ENCODE data around the gene PI4K2A. TPM values are rescaled to one million over a fixed set of nuclear protein-coding genes. Genes with fewer than 3 reads are reported as not detected.
"Not testable (repeated sequence)": the region's sequence is repeated elsewhere in the genome, so short reads cannot be mapped to it uniquely, and the experiment has no call there.

Gene PI4K2A
- polyA plus RNA-seq, 1 donor = 37.4 TPM

- Histone ChIP-seq H3K27ac (ENCODE audit: low read length) (no peak overlapping the region), H3K9me3 (ENCODE audit: control insufficient read depth, low read depth, low read length) (no peaks in the 10 kb centered on the region), H3K36me3 (ENCODE audit: control insufficient read depth, insufficient read depth, low read length) (no peaks in the 10 kb centered on the region), H3K4me1 (ENCODE audit: control insufficient read depth, insufficient read depth, low read length) (no peaks in the 10 kb centered on the region), H3K4me3 (ENCODE audit: low read length) (no peak overlapping the region), H3K27me3 (ENCODE audit: control insufficient read depth, insufficient read depth, low read length) (no peaks in the 10 kb centered on the region)
- no peak for DNase-seq
- WGBS (ENCODE audit: insufficient coverage, low lambda C conversion rate) = no CpG with 5 or more reads among the region's 5 CpGs
These were observed 11.2 kb upstream of the PI4K2A start for GRCh38 chr10:97629289-97629688.

- H3K27me3 ChIP-seq (ENCODE audit: control insufficient read depth, insufficient read depth, low read length) = no peaks in the 10 kb centered on the region
- H3K36me3 ChIP-seq (ENCODE audit: control insufficient read depth, insufficient read depth, low read length) = no peaks in the 10 kb centered on the region
- no peak for DNase-seq
- H3K4me3 ChIP-seq (ENCODE audit: low read length) = no peak overlapping the region
- H3K9me3 ChIP-seq (ENCODE audit: control insufficient read depth, low read depth, low read length) = no peaks in the 10 kb centered on the region
- H3K4me1 ChIP-seq (ENCODE audit: control insufficient read depth, insufficient read depth, low read length) = no peaks in the 10 kb centered on the region
- H3K27ac ChIP-seq (ENCODE audit: low read length) = no peak overlapping the region
These were observed 9.4 kb upstream of the PI4K2A start for GRCh38 chr10:97631098-97631497.

GRCh38 chr10:97632949-97633884 is 7.3 kb upstream of the PI4K2A start, which contains the start of gene MORN4:
Gene MORN4 (minus strand): TSS chr10:97633500. CDS start chr10:97619653, 13,847 bp downstream.
- WGBS (ENCODE audit: insufficient coverage, low lambda C conversion rate) = no CpG with 5 or more reads among the region's 62 CpGs

DNA sequence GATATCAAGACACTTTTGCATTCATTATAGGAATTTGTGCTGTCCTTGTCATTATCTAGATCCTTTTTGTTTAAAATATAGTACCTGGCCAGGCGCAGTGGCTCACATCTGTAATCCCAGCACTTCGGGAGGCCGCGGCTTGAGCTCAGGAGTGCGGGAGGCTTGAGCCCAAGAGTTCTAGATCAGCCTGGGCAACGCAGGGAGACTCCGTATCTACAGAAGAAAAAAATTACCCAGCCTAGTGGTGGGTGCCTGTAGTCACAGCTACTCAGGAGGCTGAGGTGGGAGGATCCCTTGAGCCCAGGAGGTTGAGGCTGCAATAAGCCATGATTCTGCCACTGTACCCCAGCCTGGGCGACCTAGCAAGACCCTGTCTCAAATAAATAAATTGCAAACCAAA is 6.5 kb upstream of the PI4K2A start:
- Histone ChIP-seq H3K27me3 (ENCODE audit: control insufficient read depth, insufficient read depth, low read length) (no peaks in the 10 kb centered on the region), H3K9me3 (ENCODE audit: control insufficient read depth, low read depth, low read length) (no peaks in the 10 kb centered on the region), H3K4me3 (ENCODE audit: low read length) (peak overlapping the region; percentile 78), H3K36me3 (ENCODE audit: control insufficient read depth, insufficient read depth, low read length) (no peaks in the 10 kb centered on the region), H3K4me1 (ENCODE audit: control insufficient read depth, insufficient read depth, low read length) (no peaks in the 10 kb centered on the region), H3K27ac (ENCODE audit: low read length) (no peak overlapping the region)
- WGBS (ENCODE audit: insufficient coverage, low lambda C conversion rate) = no CpG with 5 or more reads among the region's 8 CpGs
- DNase-seq = no peak

More at GRCh38 chr10:97632949-97633884, 7.3 kb upstream of the PI4K2A start, which contains the start of gene MORN4:
- H3K9me3 ChIP-seq (ENCODE audit: control insufficient read depth, low read depth, low read length) = no peaks in the 10 kb centered on the region
- H3K27ac ChIP-seq (ENCODE audit: low read length) = peak within 1 kb of the TSS; percentile 20
- H3K27me3 ChIP-seq (ENCODE audit: control insufficient read depth, insufficient read depth, low read length) = no peaks in the 10 kb centered on the region
- H3K4me3 ChIP-seq (ENCODE audit: low read length) = peak within 1 kb of the TSS; percentile 78
- no peaks in the 10 kb centered on the region for H3K4me1 ChIP-seq (ENCODE audit: control insufficient read depth, insufficient read depth, low read length)
- peak; percentile 88 to 95 for DNase-seq
- H3K36me3 ChIP-seq (ENCODE audit: control insufficient read depth, insufficient read depth, low read length) = no peaks in the 10 kb centered on the region

GRCh38 chr10:97635577-97635976 is 4.9 kb upstream of the PI4K2A start:
- WGBS (ENCODE audit: insufficient coverage, low lambda C conversion rate) = 100% methylated on average over 1 of the region's 1 CpG

GRCh38 chr10:97639090-97639489 is 1.4 kb upstream of the PI4K2A start:
- H3K9me3 ChIP-seq (ENCODE audit: control insufficient read depth, low read depth, low read length); H3K27ac ChIP-seq (ENCODE audit: low read length); DNase-seq; H3K4me1 ChIP-seq (ENCODE audit: control insufficient read depth, insufficient read depth, low read length); H3K27me3 ChIP-seq (ENCODE audit: control insufficient read depth, insufficient read depth, low read length); H3K4me3 ChIP-seq (ENCODE audit: low read length); H3K36me3 ChIP-seq (ENCODE audit: control insufficient read depth, insufficient read depth, low read length): not testable (repeated sequence)
- whole genome bisulfite sequencing (ENCODE audit: insufficient coverage, low lambda C conversion rate) = 100% methylated on average over 1 of the region's 3 CpGs

More at GRCh38 chr10:97635577-97635976, 4.9 kb upstream of the PI4K2A start:
- Histone ChIP-seq H3K27ac (ENCODE audit: low read length) (no peak overlapping the region), H3K4me3 (ENCODE audit: low read length) (no peak overlapping the region), H3K36me3 (ENCODE audit: control insufficient read depth, insufficient read depth, low read length) (no peaks in the 10 kb centered on the region), H3K9me3 (ENCODE audit: control insufficient read depth, low read depth, low read length) (no peaks in the 10 kb centered on the region), H3K27me3 (ENCODE audit: control insufficient read depth, insufficient read depth, low read length) (no peaks in the 10 kb centered on the region), H3K4me1 (ENCODE audit: control insufficient read depth, insufficient read depth, low read length) (no peaks in the 10 kb centered on the region)
- no peak for DNase-seq

DNA sequence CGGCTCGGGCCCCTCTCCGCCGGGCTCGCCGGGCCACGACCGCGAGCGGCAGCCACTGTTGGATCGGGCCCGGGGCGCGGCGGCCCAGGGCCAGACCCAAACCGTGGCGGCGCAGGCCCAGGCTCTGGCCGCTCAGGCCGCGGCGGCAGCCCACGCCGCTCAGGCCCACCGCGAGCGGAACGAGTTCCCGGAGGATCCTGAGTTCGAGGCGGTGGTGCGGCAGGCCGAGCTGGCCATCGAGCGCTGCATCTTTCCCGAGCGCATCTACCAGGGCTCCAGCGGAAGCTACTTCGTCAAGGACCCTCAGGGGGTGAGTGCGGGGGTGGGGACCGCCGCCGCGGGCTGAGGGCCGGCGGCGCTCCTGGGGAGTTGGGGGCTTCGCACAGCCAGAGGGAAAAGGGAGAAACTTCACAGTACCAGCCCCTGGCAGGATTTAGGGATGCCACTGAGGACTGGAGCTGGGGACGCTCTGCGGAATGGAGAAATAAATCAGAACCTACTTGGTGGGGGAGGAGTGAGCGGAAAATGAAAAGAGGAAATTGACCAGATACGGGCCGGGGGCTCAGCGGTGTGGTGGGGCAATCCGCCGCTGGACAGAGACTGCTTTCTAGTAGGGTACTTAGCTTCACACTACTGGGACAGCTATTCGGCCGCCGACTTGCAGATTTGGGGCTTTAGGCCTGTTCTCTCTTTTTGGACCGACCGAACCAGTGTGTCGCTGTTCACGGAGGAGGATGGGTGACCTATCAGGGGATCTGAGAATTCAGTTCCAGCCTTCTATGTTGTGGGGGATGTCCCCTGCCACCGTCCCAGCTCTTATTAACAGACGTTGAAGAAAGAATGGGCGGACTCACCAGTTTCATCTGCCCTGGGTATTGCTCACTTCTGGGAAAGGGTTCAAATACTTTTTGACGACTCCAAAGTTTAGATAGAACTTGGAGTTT is 669 bp downstream of the PI4K2A start:
- Histone ChIP-seq H3K27ac (ENCODE audit: low read length) (peak overlapping the region; percentile 49), H3K9me3 (ENCODE audit: control insufficient read depth, low read depth, low read length) (no peaks in the 10 kb centered on the region), H3K4me3 (ENCODE audit: low read length) (peak overlapping the region; percentile 64), H3K27me3 (ENCODE audit: control insufficient read depth, insufficient read depth, low read length) (no peaks in the 10 kb centered on the region), H3K36me3 (ENCODE audit: control insufficient read depth, insufficient read depth, low read length) (peaks cover 19% of the 10 kb centered on the region), H3K4me1 (ENCODE audit: control insufficient read depth, insufficient read depth, low read length) (peaks cover 5% of the 10 kb centered on the region)
- 0% methylated on average over 2 of the region's 67 CpGs for WGBS (ENCODE audit: insufficient coverage, low lambda C conversion rate)
- DNase-seq = peak in 1 of 2 donors; percentile 49

GRCh38 chr10:97642471-97643159 is 2.1 kb downstream of the PI4K2A start:
- DNase-seq; H3K4me1 ChIP-seq (ENCODE audit: control insufficient read depth, insufficient read depth, low read length); H3K4me3 ChIP-seq (ENCODE audit: low read length); H3K27ac ChIP-seq (ENCODE audit: low read length); H3K9me3 ChIP-seq (ENCODE audit: control insufficient read depth, low read depth, low read length); H3K27me3 ChIP-seq (ENCODE audit: control insufficient read depth, insufficient read depth, low read length): not testable (repeated sequence)
- 89% methylated on average over 1 of the region's 13 CpGs for WGBS (ENCODE audit: insufficient coverage, low lambda C conversion rate)
- H3K36me3 ChIP-seq (ENCODE audit: control insufficient read depth, insufficient read depth, low read length) = peaks cover 19% of the 10 kb centered on the region

DNA sequence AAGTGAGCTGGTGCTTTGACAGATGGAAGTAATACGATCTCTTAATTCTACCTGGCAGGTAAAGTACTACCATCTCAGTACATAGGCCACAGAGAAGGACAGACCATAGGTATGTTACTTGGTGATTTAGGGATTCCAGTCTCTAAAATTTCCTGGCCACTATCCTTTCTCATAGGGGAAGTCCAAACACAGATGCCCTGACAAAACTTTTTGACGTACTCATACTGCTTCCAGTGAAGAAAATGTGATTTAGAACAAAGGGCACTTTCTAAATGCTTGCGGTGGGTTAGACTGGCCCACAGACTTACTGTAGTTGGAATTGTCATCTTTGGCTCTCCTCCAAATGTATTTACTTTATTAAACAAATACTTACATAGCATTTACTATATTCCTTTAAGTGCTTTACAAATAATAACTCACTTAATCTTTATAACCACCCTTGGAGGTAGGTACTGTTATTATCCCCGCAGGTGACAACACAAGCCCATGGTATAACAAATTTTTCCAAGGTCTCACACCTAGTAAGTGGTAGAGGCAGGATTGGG is 3.0 kb downstream of the PI4K2A start:
- DNase-seq = no peak
- WGBS (ENCODE audit: insufficient coverage, low lambda C conversion rate) = no CpG with 5 or more reads among the region's 4 CpGs
- no peak overlapping the region for H3K4me3 ChIP-seq (ENCODE audit: low read length)
- peaks cover 22% of the 10 kb centered on the region for H3K36me3 ChIP-seq (ENCODE audit: control insufficient read depth, insufficient read depth, low read length)
- H3K4me1 ChIP-seq (ENCODE audit: control insufficient read depth, insufficient read depth, low read length) = peaks cover 9% of the 10 kb centered on the region
- H3K27ac ChIP-seq (ENCODE audit: low read length) = no peak overlapping the region
- no peaks in the 10 kb centered on the region for H3K27me3 ChIP-seq (ENCODE audit: control insufficient read depth, insufficient read depth, low read length)
- H3K9me3 ChIP-seq (ENCODE audit: control insufficient read depth, low read depth, low read length) = no peaks in the 10 kb centered on the region

Data from large intestine (tissue), 3 donors.